ENCODE measurements around the gene STARD10.

- peak; percentile 81 for TF ChIP-seq CTCF (IDR thresholded peaks at IDR 0.05; ENCODE audit: low read depth, low read length)
- TF ChIP-seq EZH2phosphoT487 (IDR thresholded peaks at IDR 0.05; ENCODE audit: low read depth), result no peak
These were observed 19.3 kb upstream of the STARD10 start for GRCh38 chr11:72812967-72813739.
